ENCODE results near the gene POLG2.

The POLG2 gene

DNA sequence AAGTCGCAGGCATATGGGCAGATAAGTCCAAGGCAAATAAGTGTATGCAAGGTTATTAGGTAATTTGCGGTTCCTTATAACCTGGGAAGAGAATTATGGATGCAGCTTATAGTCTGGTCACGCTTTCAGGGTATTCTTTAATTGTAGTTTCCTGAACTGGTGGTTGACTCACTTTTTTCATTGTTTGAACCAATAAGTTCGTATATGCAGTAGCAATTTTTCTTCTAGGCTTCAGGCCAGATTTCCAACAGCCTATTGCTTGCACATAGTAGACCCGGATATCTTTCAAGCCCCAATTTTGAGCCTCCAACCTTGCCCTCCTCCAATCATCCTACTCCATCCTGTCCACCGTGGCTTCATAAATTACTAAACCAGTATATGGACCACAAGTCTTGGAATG is 22.7 kb upstream of the POLG2 start:
- H3K36me3 ChIP-seq (ENCODE audit: low read depth), result peaks cover 100% of the 10 kb centered on the region
- H3K4me3 ChIP-seq (ENCODE audit: severe bottlenecking), result no peak overlapping the region
- no peaks in the 10 kb centered on the region for H3K4me1 ChIP-seq (ENCODE audit: insufficient read depth, poor library complexity, severe bottlenecking)
- DNase-seq (ENCODE audit: low spot score) (no peak), ATAC-seq (ENCODE audit: low read depth) (no peak)
- no peak for TF ChIP-seq CTCF (IDR thresholded peaks at IDR 0.05; ENCODE audit: poor library complexity, severe bottlenecking)
- H3K9me3 ChIP-seq (ENCODE audit: severe bottlenecking), result no peaks in the 10 kb centered on the region
- no peaks in the 10 kb centered on the region for H3K27me3 ChIP-seq (ENCODE audit: insufficient read depth, poor library complexity, severe bottlenecking)
- no peak overlapping the region for H3K27ac ChIP-seq (ENCODE audit: poor library complexity, severe bottlenecking)

DNA sequence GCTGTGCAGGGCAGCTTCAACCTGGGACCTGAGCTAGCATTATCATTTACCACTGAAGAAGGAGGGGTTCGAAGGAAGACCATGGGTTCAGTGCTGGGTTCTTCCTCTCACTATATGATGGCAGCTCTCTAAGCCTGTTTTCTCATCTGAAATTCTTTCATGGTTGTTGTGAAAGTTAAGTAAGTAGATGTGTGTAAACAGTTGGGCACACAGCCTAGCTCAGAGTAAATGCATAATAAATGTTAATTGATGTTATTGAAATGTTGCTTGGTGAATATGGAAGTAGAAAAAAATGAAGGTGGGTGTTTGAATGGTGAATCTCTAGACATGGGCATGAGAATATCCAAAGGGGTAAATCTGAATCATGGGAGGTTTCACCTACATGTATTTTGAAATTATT is 19.0 kb upstream of the POLG2 start:
- Histone ChIP-seq H3K27me3 (ENCODE audit: insufficient read depth, poor library complexity, severe bottlenecking) (no peaks in the 10 kb centered on the region), H3K9me3 (ENCODE audit: severe bottlenecking) (no peaks in the 10 kb centered on the region), H3K4me3 (ENCODE audit: severe bottlenecking) (no peak overlapping the region), H3K4me1 (ENCODE audit: insufficient read depth, poor library complexity, severe bottlenecking) (no peaks in the 10 kb centered on the region), H3K36me3 (ENCODE audit: low read depth) (peaks cover 100% of the 10 kb centered on the region), H3K27ac (ENCODE audit: poor library complexity, severe bottlenecking) (no peak overlapping the region)
- DNase-seq (ENCODE audit: low spot score), result no peak
- no peak for TF ChIP-seq CTCF (IDR thresholded peaks at IDR 0.05; ENCODE audit: poor library complexity, severe bottlenecking)
- no peak for ATAC-seq (ENCODE audit: low read depth)

DNA sequence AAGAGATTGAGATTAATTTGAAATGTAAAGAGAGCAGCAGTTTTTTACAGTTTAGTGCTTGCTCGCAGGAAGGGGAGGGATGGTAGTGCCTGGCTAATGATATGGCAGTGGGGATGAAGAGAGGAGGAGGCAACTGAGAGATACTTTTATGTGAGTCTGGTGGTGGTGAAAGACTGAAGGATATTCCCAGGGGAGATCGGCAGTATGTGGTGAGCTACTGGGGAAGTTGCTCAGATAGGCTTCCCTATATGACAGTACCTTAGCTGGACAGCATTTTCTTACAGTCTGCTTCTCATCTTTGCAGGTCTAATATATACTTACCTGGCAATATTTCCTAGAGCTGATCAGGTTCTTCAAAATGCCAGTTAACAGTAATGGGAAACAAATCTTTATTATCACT is 18.6 kb upstream of the POLG2 start:
- no peaks in the 10 kb centered on the region for H3K27me3 ChIP-seq (ENCODE audit: insufficient read depth, poor library complexity, severe bottlenecking)
- H3K4me1 ChIP-seq (ENCODE audit: insufficient read depth, poor library complexity, severe bottlenecking), result no peaks in the 10 kb centered on the region
- ATAC-seq (ENCODE audit: low read depth) (no peak), DNase-seq (ENCODE audit: low spot score) (no peak)
- H3K27ac ChIP-seq (ENCODE audit: poor library complexity, severe bottlenecking), result no peak overlapping the region
- TF ChIP-seq CTCF (IDR thresholded peaks at IDR 0.05; ENCODE audit: poor library complexity, severe bottlenecking), result no peak
- H3K4me3 ChIP-seq (ENCODE audit: severe bottlenecking), result no peak overlapping the region
- peaks cover 100% of the 10 kb centered on the region for H3K36me3 ChIP-seq (ENCODE audit: low read depth)
- H3K9me3 ChIP-seq (ENCODE audit: severe bottlenecking), result no peaks in the 10 kb centered on the region

DNA sequence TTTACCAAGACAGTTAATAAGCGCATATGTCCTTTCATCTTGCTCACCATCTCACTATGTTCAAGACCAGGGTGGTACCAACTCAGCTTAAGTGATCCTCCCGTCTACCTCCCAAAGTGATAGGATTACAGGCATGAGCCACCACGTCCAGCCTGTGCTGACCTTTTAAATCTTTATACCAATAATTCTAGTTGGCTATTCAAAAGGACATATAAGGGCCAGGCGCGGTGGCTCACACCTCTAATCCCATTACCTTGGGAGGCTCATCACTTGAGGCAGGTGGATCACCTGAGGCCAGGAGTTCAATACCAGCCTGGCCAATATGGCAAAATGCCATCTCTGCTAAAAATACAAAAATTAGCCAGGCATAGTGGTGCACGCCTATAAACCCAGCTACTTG is 12.3 kb upstream of the POLG2 start:
- Histone ChIP-seq H3K36me3 (ENCODE audit: low read depth) (peaks cover 82% of the 10 kb centered on the region), H3K27ac (ENCODE audit: poor library complexity, severe bottlenecking) (no peak overlapping the region), H3K4me3 (ENCODE audit: severe bottlenecking) (no peak overlapping the region), H3K9me3 (ENCODE audit: severe bottlenecking) (no peaks in the 10 kb centered on the region), H3K4me1 (ENCODE audit: insufficient read depth, poor library complexity, severe bottlenecking) (peaks cover 12% of the 10 kb centered on the region), H3K27me3 (ENCODE audit: insufficient read depth, poor library complexity, severe bottlenecking) (no peaks in the 10 kb centered on the region)
- DNase-seq (ENCODE audit: low spot score) (no peak), ATAC-seq (ENCODE audit: low read depth) (no peak)
- no peak for TF ChIP-seq CTCF (IDR thresholded peaks at IDR 0.05; ENCODE audit: poor library complexity, severe bottlenecking)

DNA sequence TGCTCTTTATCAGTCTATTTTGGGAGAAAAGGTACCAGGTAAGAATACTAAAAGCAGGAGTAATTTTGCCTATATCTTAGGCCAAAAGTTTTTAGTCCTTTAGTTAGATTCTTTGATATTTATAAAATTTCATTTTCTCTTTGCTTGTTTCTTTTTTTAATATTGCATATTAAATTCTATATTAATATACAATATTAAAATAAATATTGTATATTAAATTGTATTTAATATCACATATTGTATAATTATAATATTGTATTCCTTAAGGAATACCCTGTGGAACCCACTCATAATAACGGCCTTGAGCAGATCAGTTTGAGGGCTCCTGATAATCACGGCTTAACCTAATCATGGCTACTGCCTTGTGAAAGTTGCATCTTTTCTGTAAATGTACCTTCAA is 11.8 kb upstream of the POLG2 start:
- H3K9me3 ChIP-seq (ENCODE audit: severe bottlenecking), result no peaks in the 10 kb centered on the region
- ATAC-seq (ENCODE audit: low read depth) (no peak), DNase-seq (ENCODE audit: low spot score) (no peak)
- peaks cover 17% of the 10 kb centered on the region for H3K4me1 ChIP-seq (ENCODE audit: insufficient read depth, poor library complexity, severe bottlenecking)
- H3K4me3 ChIP-seq (ENCODE audit: severe bottlenecking), result no peak overlapping the region
- no peaks in the 10 kb centered on the region for H3K27me3 ChIP-seq (ENCODE audit: insufficient read depth, poor library complexity, severe bottlenecking)
- no peak overlapping the region for H3K27ac ChIP-seq (ENCODE audit: poor library complexity, severe bottlenecking)
- no peak for TF ChIP-seq CTCF (IDR thresholded peaks at IDR 0.05; ENCODE audit: poor library complexity, severe bottlenecking)
- peaks cover 82% of the 10 kb centered on the region for H3K36me3 ChIP-seq (ENCODE audit: low read depth)
